Fibroblast of villous mesenchyme (primary cell): ENCODE measurements around the gene ZNF443. TPM values are rescaled to one million over a fixed set of nuclear protein-coding genes. Genes with fewer than 3 reads are reported as not detected.
"Not testable (repeated sequence)": the region's sequence is repeated elsewhere in the genome, so short reads cannot be mapped to it uniquely, and the experiment has no call there.

Experiments
- DNase-seq: peaks from one replicate; pipeline ENCODE4 v3.0.0-alpha.2; 2010; ENCODE audit warnings: low read depth
- H3K4me3 ChIP-seq: 2 replicates; pipeline ENCODE4 v1.5.1; 2011; ENCODE audit warnings: low read depth, mild to moderate bottlenecking, low read length
- CTCF ChIP-seq: IDR thresholded peaks from 2 replicates; pipeline ENCODE4 v1.5.1; 2012; ENCODE audit warnings: low read depth, mild to moderate bottlenecking, low read length; ENCODE audit not compliant: insufficient read depth
- total RNA-seq: library from RNA; depleted of rRNA; stranded (reverse); fragments of >200 nt; gene quantifications from 2 replicates; pipeline ENCODE4 v1.2.3, GENCODE V29; 2012

The ZNF443 gene
- total RNA-seq = 1.3 and 3.5 TPM in 2 replicates

GRCh38 chr19:12440541-12441316, at the start of gene ZNF443:
TSS of gene ZNF443 (minus strand) at chr19:12441021. CDS start at chr19:12440914, 107 bp downstream.
- no peak for TF ChIP-seq CTCF
- DNase-seq = peak; percentile 97
- peak within 1 kb of the TSS; percentile 81 for H3K4me3 ChIP-seq

GRCh38 chr19:12486265-12486783, 45.5 kb upstream of the ZNF443 start:
- not testable (repeated sequence) for H3K4me3 ChIP-seq, DNase-seq

- TF ChIP-seq CTCF = no peak
- DNase-seq = no peak
- H3K4me3 ChIP-seq = no peak overlapping the region
Measured at GRCh38 chr19:12485571-12485970, 44.8 kb upstream of the ZNF443 start.

DNA sequence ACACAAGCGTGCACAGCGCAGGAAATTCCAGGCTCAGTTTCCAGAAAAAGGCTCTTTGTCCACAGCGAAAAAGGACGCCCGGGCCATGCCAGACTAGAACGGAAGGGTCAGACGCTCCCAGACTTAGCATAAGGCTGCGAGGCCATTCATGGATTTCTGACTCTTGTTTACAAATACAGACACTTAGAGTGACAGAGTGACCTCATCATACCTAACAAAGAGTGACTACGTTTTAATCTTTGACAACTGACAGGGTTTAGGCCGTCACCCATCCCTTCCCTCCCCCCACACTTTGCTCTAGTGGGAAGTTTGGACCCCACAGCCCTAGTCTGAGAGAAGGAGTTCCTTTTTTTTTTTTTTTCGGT, 44.2 kb upstream of the ZNF443 start:
- no peak for TF ChIP-seq CTCF
- DNase-seq = no peak
- H3K4me3 ChIP-seq = peak overlapping the region; percentile 99

DNA sequence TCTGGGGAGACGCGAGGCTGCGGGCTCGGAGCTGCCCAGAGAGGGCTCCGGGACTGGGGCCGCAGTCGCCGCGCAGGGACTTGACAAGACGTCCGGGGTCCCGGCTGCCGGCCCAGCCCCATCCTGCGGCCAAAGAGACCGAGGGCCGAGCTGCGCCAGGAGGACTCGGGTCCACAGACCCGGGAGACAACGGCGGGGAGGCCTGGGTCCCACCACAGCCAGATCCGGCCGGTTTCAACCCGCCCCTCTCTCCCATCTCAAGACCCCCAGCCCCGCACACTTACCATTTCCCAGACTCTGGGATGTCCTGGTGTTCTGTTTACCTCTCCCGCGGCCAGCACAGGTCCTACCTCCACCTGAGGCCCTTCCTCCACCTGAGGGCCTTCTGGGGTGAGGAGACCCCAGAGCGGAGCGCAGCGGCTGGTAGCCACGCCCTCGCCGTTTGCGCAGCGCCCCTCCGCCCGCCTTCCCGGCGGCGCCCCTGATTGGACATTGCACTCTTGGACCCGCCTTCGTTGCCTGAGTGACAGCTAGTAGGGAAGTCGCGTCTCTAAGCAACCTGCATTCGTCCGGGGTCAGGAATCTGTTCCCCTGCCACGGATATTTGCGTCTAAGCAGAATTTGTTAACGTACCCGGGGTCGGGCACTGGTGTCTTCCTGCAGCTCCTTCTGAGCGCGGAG, 43.7 kb upstream of the ZNF443 start, which contains the start of gene ZNF709:
ZNF709 (minus strand) TSS at position 446 of the 681 bp plus-strand sequence; CDS start at position 287, 159 bp downstream.
- no peak for TF ChIP-seq CTCF
- peak; percentile 81 for DNase-seq
- peak within 1 kb of the TSS; percentile 99 for H3K4me3 ChIP-seq

DNA sequence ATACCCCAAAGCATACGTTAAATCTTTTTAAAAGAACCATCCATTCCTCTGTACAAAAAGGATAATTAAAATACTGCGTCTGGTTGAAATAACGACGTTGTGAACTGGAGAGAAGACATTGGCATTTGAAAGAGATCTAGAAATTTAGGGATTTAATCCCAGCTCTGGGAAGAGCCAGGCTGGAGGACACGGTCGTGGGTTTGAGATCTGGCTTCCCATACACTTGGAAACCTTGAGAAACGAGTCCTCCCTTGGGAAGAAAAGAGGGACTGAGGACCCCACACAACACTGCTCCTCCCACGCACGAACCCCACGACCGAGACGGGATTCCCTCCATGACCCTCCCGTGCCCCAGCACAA, 43.2 kb upstream of the ZNF443 start:
- TF ChIP-seq CTCF = no peak
- peak; percentile 16 for DNase-seq
- peak overlapping the region; percentile 99 for H3K4me3 ChIP-seq

- no peak for DNase-seq
- no peak for TF ChIP-seq CTCF
- H3K4me3 ChIP-seq = no peak overlapping the region
Measured at GRCh38 chr19:12482509-12482886, 41.7 kb upstream of the ZNF443 start.
